HG03039 (cell line): ENCODE results near the gene MAB21L3.

Source experiments
- ATAC-seq: cut with Tn5 transposase; IDR thresholded peaks from one replicate; pipeline ENCODE4 v1.9.1; 2021; ENCODE audit warnings: mild to moderate bottlenecking, moderate library complexity; ENCODE audit not compliant: unreplicated experiment

Gene MAB21L3

GRCh38 chr1:116110567-116111523 is at the start of gene MAB21L3:
Gene MAB21L3 (plus strand): TSS chr1:116111399. CDS start chr1:116112616, 1,217 bp downstream.
- peak; percentile 52 for ATAC-seq

GRCh38 chr1:116062201-116062600 is 49.0 kb upstream of the MAB21L3 start:
- no peak for ATAC-seq

DNA sequence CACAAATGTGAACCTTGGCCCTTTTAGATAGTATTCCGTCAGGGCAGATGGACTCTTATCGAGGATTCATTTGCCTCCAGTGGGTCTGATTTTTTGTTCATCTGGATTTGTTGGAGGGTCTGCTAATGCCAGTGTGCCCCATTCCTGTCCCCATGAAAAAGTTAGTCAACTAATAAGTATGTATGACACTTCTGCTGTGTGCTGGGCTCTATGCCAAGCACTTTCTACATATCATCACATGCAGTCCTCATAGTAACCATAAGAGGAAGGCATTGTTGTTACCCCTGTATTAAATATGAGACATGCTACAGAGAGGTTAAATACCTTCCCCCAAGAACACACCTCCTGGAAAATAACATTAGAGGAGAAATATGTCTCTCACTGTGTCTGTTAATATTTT is 46.6 kb upstream of the MAB21L3 start:
- no peak for ATAC-seq

DNA sequence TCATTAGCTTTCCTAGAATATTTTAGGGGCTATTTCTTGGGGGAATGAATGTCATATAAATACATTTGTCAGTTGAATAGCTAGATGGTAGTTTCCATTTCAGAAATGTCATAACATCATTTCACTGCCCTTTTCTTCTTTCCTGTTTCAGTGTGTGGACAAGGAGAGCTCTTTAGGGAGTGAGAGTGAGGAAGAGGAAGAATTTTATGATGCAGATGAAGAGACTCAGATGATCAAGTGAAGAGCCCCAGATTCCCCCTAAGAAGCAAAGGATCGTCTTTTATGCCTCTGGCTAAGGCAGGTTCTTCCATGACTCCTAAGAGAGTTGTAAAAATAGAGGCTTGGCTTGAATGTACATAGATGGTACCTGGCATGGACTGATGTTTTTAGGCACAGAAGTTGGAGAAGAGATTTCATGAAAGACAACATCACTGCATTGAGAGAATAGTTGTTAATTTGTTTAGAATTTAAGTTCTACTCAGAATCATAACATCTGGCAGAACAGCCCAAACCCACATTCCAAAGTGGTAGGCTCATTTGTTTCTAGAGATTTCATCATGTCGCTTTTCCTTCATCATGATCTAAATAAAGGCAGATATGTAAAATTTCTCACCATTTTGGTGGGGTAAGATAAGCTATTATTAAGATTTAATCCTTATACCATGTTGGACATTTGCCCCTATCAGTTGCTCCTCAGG is 44.2 kb upstream of the MAB21L3 start:
- ATAC-seq, result no peak

DNA sequence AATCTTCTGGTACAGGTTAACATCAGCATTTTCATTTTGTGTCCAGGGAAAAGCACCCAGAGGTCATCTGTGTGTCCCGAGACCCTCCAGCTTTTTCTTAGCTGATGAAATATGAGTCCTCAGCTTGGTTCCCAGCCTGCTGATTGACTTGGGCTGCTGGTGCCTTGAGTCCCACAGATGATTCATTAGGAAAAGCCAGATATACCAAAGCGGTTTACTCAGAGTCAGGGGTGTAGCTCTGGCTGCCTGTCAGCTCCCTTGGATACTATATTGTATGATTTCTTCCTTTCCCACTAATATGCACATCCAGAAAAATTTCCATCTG is 43.7 kb upstream of the MAB21L3 start:
- ATAC-seq, result no peak

DNA sequence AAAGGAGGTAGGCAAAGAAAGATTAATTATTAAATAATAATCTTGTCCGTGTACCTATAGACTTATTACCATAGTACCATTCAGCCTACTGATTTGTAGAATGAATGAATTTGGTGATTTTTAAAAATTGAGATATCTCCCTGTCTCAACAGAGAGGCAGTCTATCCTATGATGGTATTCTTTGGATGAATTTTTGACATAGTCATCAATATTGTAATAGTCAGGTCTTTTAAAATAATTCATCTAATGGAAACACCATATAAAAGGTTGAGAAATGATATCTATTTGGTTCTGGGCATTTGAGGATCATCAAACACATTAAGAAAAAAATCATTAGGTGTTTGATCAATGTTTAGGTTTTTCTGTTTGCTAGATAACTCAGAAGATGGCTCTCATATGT is 35.6 kb upstream of the MAB21L3 start:
- no peak for ATAC-seq

- ATAC-seq, result no peak
Observed at GRCh38 chr1:116075990-116076389, 35.2 kb upstream of the MAB21L3 start.

- ATAC-seq, result no peak
Observed at GRCh38 chr1:116076831-116077230, 34.4 kb upstream of the MAB21L3 start.

DNA sequence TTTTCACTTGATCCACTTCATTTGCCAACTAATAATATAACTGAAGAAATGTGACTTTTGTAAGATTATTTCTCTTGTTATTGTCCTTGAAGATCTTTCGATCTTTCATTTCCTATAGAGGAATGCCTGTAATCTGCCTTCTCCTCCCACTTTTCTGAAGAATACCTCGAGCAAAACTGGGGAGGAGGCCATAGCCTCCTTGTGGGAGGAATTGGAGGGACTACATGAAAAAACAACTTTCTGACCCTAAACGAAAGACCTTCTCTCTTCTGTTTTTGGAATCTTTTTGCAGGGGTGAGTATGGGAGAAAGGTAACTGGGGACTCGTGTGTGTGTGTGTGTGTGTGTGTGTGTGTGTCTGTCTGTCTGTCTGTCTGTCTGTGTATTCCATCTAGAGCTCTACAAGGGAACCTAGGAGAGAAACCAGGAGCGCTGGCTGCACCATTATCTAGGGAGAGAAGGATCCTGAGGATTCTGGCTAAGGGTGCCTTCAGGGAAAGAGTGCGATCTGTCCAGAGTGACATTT is 32.4 kb upstream of the MAB21L3 start:
- no peak for ATAC-seq

- ATAC-seq, result no peak
Observed at GRCh38 chr1:116087628-116088027, 23.6 kb upstream of the MAB21L3 start.

- no peak for ATAC-seq
Observed at GRCh38 chr1:116089870-116090269, 21.3 kb upstream of the MAB21L3 start.

DNA sequence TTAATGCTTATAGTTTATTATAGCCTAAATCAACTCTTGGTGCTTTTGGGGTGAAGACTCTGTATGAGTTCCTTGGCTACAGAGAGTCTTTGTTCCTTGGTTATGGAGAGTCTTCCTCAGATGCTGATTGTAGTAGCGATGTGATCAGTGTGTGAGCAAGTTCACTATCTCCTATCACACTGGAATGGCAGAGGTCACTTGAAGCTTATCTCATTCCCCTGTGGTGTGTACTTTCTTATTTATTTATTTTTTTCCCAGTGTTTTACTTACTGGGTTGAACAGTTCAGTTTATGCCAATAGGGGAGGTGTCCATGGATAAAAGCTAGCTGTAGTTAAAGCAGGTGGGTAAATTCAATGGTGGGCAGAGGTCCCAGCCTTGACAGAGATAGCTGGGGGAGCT is 20.1 kb upstream of the MAB21L3 start:
- ATAC-seq, result no peak

DNA sequence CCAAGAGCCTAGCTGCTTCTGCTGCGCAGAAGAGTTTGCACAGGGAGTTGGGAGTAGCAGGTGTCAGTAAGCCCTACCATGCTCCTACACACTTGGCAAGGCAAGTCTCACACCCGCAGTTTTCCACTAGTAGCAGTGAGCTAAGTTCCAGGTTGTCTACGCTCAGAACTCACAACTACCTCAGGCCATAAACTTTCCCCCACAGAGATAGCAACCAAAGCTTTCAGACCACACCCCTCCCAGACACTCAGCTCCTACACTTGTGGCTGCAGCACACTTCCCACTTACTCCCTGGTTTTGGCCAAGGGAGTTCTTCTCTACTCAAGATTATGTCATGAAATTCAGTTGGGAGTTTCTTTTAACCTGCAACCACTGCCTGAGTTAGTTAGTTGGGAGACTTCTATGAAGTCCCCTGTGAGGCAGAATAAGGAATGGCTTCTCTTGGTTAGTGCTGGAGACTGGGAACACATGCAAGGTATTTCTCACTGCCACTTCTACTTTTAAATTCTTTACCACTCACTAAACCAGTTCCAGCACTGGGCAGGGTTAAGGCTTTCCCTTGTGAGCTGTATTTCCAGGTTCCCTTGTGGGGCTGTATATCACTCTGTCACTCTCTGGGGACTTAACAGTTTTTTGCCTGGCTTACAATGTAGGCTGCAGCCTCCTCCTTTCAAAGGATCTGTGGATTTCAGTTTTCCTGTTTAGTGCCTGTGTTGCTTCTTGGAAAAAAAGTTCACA is 18.3 kb upstream of the MAB21L3 start:
- ATAC-seq, result no peak

DNA sequence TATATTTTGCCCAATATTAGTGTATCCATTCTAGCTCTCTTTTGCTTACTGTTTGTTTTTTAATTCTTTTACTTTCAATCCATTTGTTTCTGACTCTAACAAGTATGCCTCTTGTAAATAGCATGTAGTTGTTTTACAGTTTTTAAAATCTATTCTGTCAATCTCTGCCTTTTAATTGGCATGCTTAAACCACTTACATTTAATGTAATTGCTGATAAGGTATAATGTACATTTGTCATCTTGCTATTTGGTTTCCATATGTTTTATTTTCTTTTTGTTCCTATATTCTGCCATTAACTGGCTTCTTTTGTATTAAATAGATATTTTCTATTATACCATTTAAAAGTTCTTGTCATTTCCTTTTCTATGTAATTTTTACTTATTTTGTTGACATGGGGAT is 16.2 kb upstream of the MAB21L3 start:
- ATAC-seq, result no peak

DNA sequence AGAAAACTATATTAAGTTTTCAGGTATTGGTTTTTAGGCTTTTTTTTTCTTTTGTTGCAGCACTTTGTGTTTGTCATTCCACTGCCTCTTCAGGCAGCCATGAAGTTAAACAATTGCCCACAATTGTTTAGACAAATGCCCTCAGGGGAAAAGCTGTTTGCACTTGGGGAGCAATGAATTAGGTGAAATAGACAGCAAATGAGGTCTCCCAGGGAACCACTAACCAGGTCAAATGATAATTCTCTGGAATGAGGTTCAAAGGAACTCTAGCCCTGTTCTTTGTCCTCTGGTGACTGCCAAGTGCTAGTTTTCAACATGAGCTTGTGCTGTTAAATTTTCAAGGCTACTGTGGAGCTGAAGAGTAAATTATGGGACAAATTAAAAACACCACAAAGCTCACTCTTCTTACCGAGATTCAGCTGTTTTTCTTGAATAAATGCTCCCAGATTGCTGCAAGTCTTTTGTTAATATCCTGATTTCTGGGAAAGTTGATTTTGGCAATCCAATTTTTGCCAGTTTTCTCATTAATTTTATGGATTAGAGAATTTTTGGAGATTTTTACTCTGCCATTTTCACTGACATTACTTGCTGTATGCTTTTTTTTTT is 15.1 kb upstream of the MAB21L3 start:
- no peak for ATAC-seq

- ATAC-seq, result no peak
Observed at GRCh38 chr1:116097626-116098025, 13.6 kb upstream of the MAB21L3 start.

DNA sequence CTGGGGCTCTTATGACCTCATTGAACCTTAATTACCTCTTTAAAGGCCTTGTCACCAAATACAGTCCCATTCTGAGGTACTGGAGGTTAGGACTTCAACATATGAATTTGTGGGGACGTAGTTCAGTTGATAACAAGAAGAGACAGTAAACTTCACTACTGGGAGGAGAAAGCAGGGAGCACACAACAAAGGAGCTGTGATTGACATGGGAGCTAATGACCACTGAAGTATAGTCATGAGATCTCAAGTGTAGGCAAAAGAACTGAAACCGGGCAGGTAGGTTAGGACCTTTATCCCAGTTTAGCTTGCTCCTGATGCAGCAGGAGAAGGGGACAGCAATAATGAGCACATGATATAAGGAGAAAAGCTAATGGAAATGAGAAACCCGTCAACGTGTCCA is 11.8 kb upstream of the MAB21L3 start:
- ATAC-seq, result no peak

DNA sequence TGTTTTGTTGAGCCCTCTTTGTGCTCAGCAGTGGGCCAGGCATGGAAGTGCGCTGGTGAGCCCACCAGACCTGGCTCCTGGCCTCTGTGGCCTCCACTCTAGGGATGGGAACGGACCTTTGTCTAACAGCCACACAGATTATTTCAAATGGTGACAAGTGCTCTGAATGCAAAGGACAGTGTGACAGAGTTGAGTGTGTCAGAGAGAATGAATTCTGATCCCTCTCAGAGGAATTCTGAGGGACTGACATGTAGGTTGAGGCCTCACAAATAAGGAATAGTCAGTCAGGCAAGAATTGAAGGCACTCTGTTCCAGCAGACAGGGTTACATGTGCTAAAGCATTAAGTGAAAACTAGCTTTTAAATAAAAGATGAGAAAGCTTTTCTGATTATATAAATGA is 11.3 kb upstream of the MAB21L3 start:
- ATAC-seq, result no peak

GRCh38 chr1:116104667-116105066 is 6.5 kb upstream of the MAB21L3 start:
- ATAC-seq, result no peak

DNA sequence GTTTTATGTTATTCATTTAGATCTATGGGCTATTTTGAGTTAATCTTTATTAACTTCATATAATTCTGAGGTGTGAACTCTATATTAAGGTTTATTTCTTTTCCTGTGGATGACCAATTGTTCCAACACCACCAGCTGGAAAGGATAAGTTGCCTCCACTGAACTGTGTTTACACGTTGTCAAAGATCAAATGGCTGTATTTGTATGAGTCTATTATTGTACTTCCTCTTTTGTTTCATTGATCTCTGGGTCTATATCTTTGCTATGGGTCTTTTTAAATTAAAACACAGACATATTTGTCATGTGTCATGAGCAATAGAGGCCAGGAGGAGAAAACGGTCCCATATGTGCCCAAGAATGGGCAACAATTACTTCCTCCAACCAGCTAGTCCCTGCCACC is 5.2 kb upstream of the MAB21L3 start:
- ATAC-seq, result no peak

DNA sequence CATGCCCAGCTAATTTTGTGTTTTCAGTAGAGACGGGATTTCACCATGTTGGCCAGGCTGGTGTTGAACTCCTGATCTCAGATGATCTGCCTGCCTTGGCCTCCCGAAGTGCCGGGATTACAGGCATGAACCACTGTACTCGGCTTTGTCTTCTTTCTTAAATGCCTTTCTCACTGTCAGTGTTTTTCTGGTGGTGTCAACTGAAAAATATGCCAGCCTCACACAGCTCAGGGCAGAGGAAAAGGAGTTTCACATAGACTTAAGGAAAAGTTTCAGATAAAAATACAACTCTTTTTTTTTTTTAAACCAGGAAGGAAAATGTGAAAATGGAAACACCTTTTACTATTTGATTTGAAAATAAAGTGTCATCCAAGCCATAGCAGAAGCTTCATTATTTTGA is 4.6 kb upstream of the MAB21L3 start:
- ATAC-seq, result no peak
